ENCODE data around the gene TOR1A.

GRCh38 chr9:129770741-129771140 is 53.2 kb downstream of the TOR1A start:
- TF ChIP-seq EP300 (IDR thresholded peaks at IDR 0.05) = no peak
- no peak for TF ChIP-seq CTCF (IDR thresholded peaks at IDR 0.05)
- TF ChIP-seq ZFP36 (IDR thresholded peaks at IDR 0.05; ENCODE audit: borderline replicate concordance, partially characterized antibody) = no peak
- TF ChIP-seq, protein P1, sequence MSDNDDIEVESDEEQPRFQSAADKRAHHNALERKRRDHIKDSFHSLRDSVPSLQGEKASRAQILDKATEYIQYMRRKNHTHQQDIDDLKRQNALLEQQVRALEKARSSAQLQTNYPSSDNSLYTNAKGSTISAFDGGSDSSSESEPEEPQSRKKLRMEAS (IDR thresholded peaks at IDR 0.05) = no peak
- TF ChIP-seq CHD4 (IDR thresholded peaks at IDR 0.05; ENCODE audit: borderline replicate concordance) = no peak
- TF ChIP-seq ZNF302 (CRISPR knock-in tag; IDR thresholded peaks at IDR 0.05) = no peak
- TF ChIP-seq HMGXB4 (CRISPR knock-in tag; IDR thresholded peaks at IDR 0.05; ENCODE audit: borderline replicate concordance) = no peak
- no peak for TF ChIP-seq RNF2 (IDR thresholded peaks at IDR 0.05; ENCODE audit: borderline replicate concordance, low read depth)

All from A549 (cell line).